ENCODE measurements around the gene CUX1.

Gene CUX1

GRCh38 chr7:101874028-101874427, 56.6 kb downstream of the CUX1 start:
- ATAC-seq = peak; percentile 87
- no peak for TF ChIP-seq PPARA (CRISPR knock-in tag; IDR thresholded peaks at IDR 0.05; ENCODE audit: borderline replicate concordance)
- TF ChIP-seq ZNF565 (CRISPR knock-in tag; conservative IDR thresholded peaks at IDR 0.05; ENCODE audit: low read depth) = no peak
- TF ChIP-seq CSDC2 (CRISPR knock-in tag; IDR thresholded peaks at IDR 0.05) = 0 out of 2 replicates have a peak, but pooled peaks have one; percentile 41
- peak; percentile 5; the same call in 1 of the 2 replicates for TF ChIP-seq ZFP3 (CRISPR knock-in tag; IDR thresholded peaks at IDR 0.05)
- TF ChIP-seq, protein P1, sequence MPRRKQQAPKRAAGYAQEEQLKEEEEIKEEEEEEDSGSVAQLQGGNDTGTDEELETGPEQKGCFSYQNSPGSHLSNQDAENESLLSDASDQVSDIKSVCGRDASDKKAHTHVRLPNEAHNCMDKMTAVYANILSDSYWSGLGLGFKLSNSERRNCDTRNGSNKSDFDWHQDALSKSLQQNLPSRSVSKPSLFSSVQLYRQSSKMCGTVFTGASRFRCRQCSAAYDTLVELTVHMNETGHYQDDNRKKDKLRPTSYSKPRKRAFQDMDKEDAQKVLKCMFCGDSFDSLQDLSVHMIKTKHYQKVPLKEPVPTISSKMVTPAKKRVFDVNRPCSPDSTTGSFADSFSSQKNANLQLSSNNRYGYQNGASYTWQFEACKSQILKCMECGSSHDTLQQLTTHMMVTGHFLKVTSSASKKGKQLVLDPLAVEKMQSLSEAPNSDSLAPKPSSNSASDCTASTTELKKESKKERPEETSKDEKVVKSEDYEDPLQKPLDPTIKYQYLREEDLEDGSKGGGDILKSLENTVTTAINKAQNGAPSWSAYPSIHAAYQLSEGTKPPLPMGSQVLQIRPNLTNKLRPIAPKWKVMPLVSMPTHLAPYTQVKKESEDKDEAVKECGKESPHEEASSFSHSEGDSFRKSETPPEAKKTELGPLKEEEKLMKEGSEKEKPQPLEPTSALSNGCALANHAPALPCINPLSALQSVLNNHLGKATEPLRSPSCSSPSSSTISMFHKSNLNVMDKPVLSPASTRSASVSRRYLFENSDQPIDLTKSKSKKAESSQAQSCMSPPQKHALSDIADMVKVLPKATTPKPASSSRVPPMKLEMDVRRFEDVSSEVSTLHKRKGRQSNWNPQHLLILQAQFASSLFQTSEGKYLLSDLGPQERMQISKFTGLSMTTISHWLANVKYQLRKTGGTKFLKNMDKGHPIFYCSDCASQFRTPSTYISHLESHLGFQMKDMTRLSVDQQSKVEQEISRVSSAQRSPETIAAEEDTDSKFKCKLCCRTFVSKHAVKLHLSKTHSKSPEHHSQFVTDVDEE (CRISPR knock-in tag; IDR thresholded peaks at IDR 0.05) = 0 out of 2 replicates have a peak, but pooled peaks have one; percentile 11
- TF ChIP-seq RARB (CRISPR knock-in tag; IDR thresholded peaks at IDR 0.05) = no peak
- TF ChIP-seq ARNTL (CRISPR knock-in tag; IDR thresholded peaks at IDR 0.05; ENCODE audit: borderline replicate concordance, low read depth) = no peak
- no peak for TF ChIP-seq TOX (CRISPR knock-in tag; IDR thresholded peaks at IDR 0.05; ENCODE audit: borderline replicate concordance)
- TF ChIP-seq ZNF70 (CRISPR knock-in tag; IDR thresholded peaks at IDR 0.05) = no peak
- peak; percentile 38; the same call in 1 of the 2 replicates for TF ChIP-seq POU6F1 (CRISPR knock-in tag; IDR thresholded peaks at IDR 0.05; ENCODE audit: borderline replicate concordance, low read depth)
- TF ChIP-seq GLIS3 (CRISPR knock-in tag; IDR thresholded peaks at IDR 0.05) = no peak
- no peak for TF ChIP-seq CREB5 (CRISPR knock-in tag; IDR thresholded peaks at IDR 0.05; ENCODE audit: low read depth)
- no peak for TF ChIP-seq PATZ1 (CRISPR knock-in tag; IDR thresholded peaks at IDR 0.05; ENCODE audit: borderline replicate concordance)
- TF ChIP-seq, protein P2, sequence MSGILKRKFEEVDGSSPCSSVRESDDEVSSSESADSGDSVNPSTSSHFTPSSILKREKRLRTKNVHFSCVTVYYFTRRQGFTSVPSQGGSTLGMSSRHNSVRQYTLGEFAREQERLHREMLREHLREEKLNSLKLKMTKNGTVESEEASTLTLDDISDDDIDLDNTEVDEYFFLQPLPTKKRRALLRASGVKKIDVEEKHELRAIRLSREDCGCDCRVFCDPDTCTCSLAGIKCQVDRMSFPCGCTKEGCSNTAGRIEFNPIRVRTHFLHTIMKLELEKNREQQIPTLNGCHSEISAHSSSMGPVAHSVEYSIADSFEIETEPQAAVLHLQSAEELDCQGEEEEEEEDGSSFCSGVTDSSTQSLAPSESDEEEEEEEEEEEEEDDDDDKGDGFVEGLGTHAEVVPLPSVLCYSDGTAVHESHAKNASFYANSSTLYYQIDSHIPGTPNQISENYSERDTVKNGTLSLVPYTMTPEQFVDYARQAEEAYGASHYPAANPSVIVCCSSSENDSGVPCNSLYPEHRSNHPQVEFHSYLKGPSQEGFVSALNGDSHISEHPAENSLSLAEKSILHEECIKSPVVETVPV (CRISPR knock-in tag; IDR thresholded peaks at IDR 0.05) = no peak
- no peak for TF ChIP-seq TCF4 (CRISPR knock-in tag; IDR thresholded peaks at IDR 0.05; ENCODE audit: borderline replicate concordance)
- peak; percentile 66 for TF ChIP-seq ISL1 (CRISPR knock-in tag; IDR thresholded peaks at IDR 0.05)
- no peak for TF ChIP-seq ZNF8 (CRISPR knock-in tag; IDR thresholded peaks at IDR 0.05)
- no peak for TF ChIP-seq ZC3H10 (CRISPR knock-in tag; IDR thresholded peaks at IDR 0.05)
- TF ChIP-seq OSR1 (CRISPR knock-in tag; IDR thresholded peaks at IDR 0.05) = no peak
- no peak for TF ChIP-seq BACH2 (CRISPR knock-in tag; IDR thresholded peaks at IDR 0.05; ENCODE audit: borderline replicate concordance)
- no peak for TF ChIP-seq ZFP30 (CRISPR knock-in tag; IDR thresholded peaks at IDR 0.05)
- TF ChIP-seq SNAI2 (CRISPR knock-in tag; IDR thresholded peaks at IDR 0.05) = peak; percentile 56; the same call in 1 of the 2 replicates
- TF ChIP-seq ESRRG (CRISPR knock-in tag; IDR thresholded peaks at IDR 0.05) = no peak

DNA sequence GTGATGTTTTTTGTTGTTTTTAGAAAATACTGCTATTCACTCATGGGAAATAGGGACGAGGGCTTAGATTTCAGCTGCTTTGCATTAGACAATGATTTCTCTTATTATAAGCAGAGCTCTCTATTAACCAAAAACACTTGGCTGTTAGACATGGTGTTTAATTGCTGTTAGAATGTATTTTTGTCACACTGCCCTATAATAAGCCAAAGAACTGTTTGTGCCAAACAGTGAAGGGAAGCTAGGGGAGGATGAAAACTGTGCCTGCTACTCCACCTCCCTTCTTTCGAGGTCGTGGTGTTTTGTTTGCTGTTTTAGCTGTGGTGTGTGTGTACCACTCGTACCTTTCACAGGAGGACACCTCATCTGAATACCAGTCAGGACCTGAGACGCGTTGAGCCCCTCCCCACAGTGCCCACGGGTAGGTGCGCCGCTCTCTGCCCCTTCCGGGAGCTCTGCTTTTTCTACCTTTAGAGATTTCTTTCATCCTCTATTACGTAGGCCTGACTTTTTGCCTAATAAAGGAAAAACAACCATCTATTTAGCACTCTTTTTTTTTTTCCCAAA, 57.9 kb downstream of the CUX1 start:
- no peak for ATAC-seq
- TF ChIP-seq TCF4 (CRISPR knock-in tag; IDR thresholded peaks at IDR 0.05; ENCODE audit: borderline replicate concordance) (no peak), RARB (CRISPR knock-in tag; IDR thresholded peaks at IDR 0.05) (no peak), ZFP3 (CRISPR knock-in tag; IDR thresholded peaks at IDR 0.05) (no peak), ZC3H10 (CRISPR knock-in tag; IDR thresholded peaks at IDR 0.05) (no peak), POU6F1 (CRISPR knock-in tag; IDR thresholded peaks at IDR 0.05; ENCODE audit: borderline replicate concordance, low read depth) (no peak)

Measured in SK-N-SH treated with all-trans-retinoic acid at 6 μM for 48 hours (cell line).